Ishikawa (cell line): ENCODE results near the gene UBA1.

ENCODE experiments used
- CEBPB ChIP-seq: IDR thresholded peaks from 2 replicates; pipeline ENCODE4 v1.6.1; 2012
- CREB1 ChIP-seq: IDR thresholded peaks from 2 replicates; pipeline ENCODE4 v1.6.1; 2012; ENCODE audit warnings: low read depth
- EGR1 ChIP-seq: IDR thresholded peaks from 2 replicates; pipeline ENCODE4 v1.6.1; 2012
- EP300 ChIP-seq: IDR thresholded peaks from 2 replicates; pipeline ENCODE4 v1.6.1; 2012; ENCODE audit warnings: borderline replicate concordance
- FOXM1 ChIP-seq: IDR thresholded peaks from 2 replicates; pipeline ENCODE4 v1.6.1; 2012; ENCODE audit warnings: low read depth, borderline replicate concordance
- MAX ChIP-seq: IDR thresholded peaks from 2 replicates; pipeline ENCODE4 v1.6.1; 2012
- NFIC ChIP-seq: IDR thresholded peaks from 2 replicates; pipeline ENCODE4 v1.6.1; 2012
- RAD21 ChIP-seq: IDR thresholded peaks from 2 replicates; pipeline ENCODE4 v1.6.1; 2012; ENCODE audit warnings: low read depth
- REST ChIP-seq: IDR thresholded peaks from 2 replicates; pipeline ENCODE4 v1.6.1; 2012; ENCODE audit warnings: low read depth, mild to moderate bottlenecking
- TAF1 ChIP-seq: IDR thresholded peaks from 2 replicates; pipeline ENCODE4 v1.6.1; 2012; ENCODE audit warnings: low read depth, mild to moderate bottlenecking
- TCF12 ChIP-seq: IDR thresholded peaks from 2 replicates; pipeline ENCODE4 v1.6.1; 2012; ENCODE audit warnings: low read depth
- TEAD4 ChIP-seq: IDR thresholded peaks from 2 replicates; pipeline ENCODE4 v1.6.1; 2012
- USF1 ChIP-seq: IDR thresholded peaks from 2 replicates; pipeline ENCODE4 v1.6.1; 2012
- YY1 ChIP-seq: IDR thresholded peaks from 2 replicates; pipeline ENCODE4 v1.6.1; 2012; ENCODE audit warnings: low read depth
- ZBTB7A ChIP-seq: IDR thresholded peaks from 2 replicates; pipeline ENCODE4 v1.6.1; 2012; ENCODE audit warnings: low read depth

The UBA1 gene

GRCh38 chrX:47209508-47210238 is 16.0 kb downstream of the UBA1 start:
- TF ChIP-seq EGR1 (no peak), ZBTB7A (no peak)

GRCh38 chrX:47210661-47211425 is 17.2 kb downstream of the UBA1 start:
- TF ChIP-seq TCF12 = no peak
- no peak for TF ChIP-seq EP300
- no peak for TF ChIP-seq YY1
- TF ChIP-seq CREB1 = no peak
- no peak for TF ChIP-seq ZBTB7A
- no peak for TF ChIP-seq TAF1
- no peak for TF ChIP-seq NFIC
- no peak for TF ChIP-seq CEBPB
- TF ChIP-seq FOXM1 = no peak
- no peak for TF ChIP-seq TEAD4
- no peak for TF ChIP-seq RAD21
- TF ChIP-seq USF1 = no peak
- no peak for TF ChIP-seq MAX
- TF ChIP-seq EGR1 = no peak
- TF ChIP-seq REST = no peak

- TF ChIP-seq ZBTB7A (no peak), NFIC (no peak), TEAD4 (no peak), TCF12 (no peak), MAX (no peak), YY1 (no peak), TAF1 (no peak), REST (no peak), EP300 (no peak), CREB1 (no peak), EGR1 (no peak), CEBPB (no peak), RAD21 (no peak), USF1 (no peak), FOXM1 (no peak)
Measured at GRCh38 chrX:47212381-47213293, 19.0 kb downstream of the UBA1 start.

GRCh38 chrX:47214435-47215077 is 20.9 kb downstream of the UBA1 start:
- TF ChIP-seq MAX (no peak), TAF1 (no peak), FOXM1 (no peak), EGR1 (no peak)
